ENCODE measurements around the gene KCNQ5.
"Not testable (repeated sequence)": the region's sequence is repeated elsewhere in the genome, so short reads cannot be mapped to it uniquely, and the experiment has no call there.

Gene KCNQ5

GRCh38 chr6:72972579-72972978 is 350.7 kb downstream of the KCNQ5 start:
- in situ Hi-C loops (cut with HindIII; ENCODE audit: low sequenced_read_pairs) = loop anchor here (25.0 kb wide), 1 partner anchor 360 kb away; the partner anchor contains the start of gene KCNQ5
- DNase-seq (ENCODE audit: low read depth) = no peak
- H3K4me3 ChIP-seq (ENCODE audit: low read depth, low read length) = no peak overlapping the region
- TF ChIP-seq CTCF (IDR thresholded peaks at IDR 0.05; ENCODE audit: low read depth, low read length, missing control alignments) = no peak

DNA sequence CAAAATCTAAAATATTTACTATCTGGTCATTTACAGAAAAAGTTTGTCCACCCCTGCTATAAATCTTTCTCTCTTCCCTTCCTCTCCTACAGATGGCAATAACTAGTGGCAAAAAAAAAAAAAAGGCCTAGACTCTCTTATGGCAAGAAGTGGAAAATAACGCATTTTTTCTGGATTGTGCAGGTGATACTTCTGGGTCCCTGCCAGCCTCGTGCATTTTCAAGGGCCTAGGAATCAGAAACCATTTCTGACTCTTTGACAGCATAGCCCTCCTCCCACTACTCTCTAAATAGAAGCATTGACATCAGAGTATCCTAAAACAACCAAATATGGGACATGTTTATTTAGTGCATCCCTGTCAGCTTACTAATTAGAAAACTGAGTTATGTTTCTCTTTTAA is 352.4 kb downstream of the KCNQ5 start:
- H3K4me3 ChIP-seq (ENCODE audit: low read depth, low read length) = no peak overlapping the region
- DNase-seq (ENCODE audit: low read depth) = no peak
- in situ Hi-C loops (cut with HindIII; ENCODE audit: low sequenced_read_pairs) = loop anchor here (25.0 kb wide), 1 partner anchor 362 kb away; the partner anchor contains the start of gene KCNQ5
- no peak for TF ChIP-seq CTCF (IDR thresholded peaks at IDR 0.05; ENCODE audit: low read depth, low read length, missing control alignments)

DNA sequence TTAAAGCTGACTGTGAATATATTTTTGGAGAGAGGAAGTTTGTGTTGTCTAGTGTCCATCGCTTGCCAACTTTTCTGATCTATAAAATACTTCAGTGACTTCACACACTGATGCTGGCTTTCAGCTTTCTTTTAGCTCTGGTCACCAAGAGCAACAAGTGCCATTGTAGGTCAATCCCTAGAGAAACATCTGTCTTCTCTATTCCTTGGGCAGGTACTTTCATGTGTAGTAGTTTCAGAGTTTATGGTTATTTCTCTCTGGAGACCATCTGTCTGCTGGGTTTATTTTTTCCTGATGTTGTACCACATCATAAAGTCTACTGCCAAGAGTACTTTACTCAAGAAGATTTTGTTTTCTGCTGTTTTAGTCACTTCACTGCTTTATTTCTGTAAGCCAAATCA is 353.5 kb downstream of the KCNQ5 start:
- in situ Hi-C loops (cut with HindIII; ENCODE audit: low sequenced_read_pairs) = no loop called here
- no peak overlapping the region for H3K4me3 ChIP-seq (ENCODE audit: low read depth, low read length)
- DNase-seq (ENCODE audit: low read depth) = no peak

DNA sequence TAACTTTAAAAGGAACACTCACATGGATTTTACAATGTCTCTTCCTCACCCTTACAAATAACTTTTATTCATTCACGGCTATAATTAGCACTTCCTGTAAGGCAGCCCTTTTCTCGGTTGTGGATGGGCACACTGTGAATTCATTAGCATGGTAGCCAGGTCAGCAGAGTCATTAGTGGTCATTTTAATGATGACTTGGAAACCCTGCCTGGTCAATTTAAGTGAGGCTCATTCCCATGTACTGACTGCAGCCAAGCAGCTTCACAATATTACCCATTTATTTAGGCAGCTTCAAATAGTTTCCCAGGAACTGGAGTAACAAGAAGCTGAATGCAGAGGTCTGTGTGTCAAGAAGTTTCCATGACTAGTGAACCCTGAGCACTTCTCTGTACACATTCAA is 354.6 kb downstream of the KCNQ5 start:
- DNase-seq (ENCODE audit: low read depth) = no peak
- in situ Hi-C loops (cut with HindIII; ENCODE audit: low sequenced_read_pairs) = no loop called here
- no peak for TF ChIP-seq CTCF (IDR thresholded peaks at IDR 0.05; ENCODE audit: low read depth, low read length, missing control alignments)
- H3K4me3 ChIP-seq (ENCODE audit: low read depth, low read length) = no peak overlapping the region

More for the DNA sequence above, 353.5 kb downstream of the KCNQ5 start:
- no peak for TF ChIP-seq CTCF (IDR thresholded peaks at IDR 0.05; ENCODE audit: low read depth, low read length, missing control alignments)

- TF ChIP-seq CTCF (IDR thresholded peaks at IDR 0.05; ENCODE audit: low read depth, low read length, missing control alignments) = no peak
- H3K4me3 ChIP-seq (ENCODE audit: low read depth, low read length) = no peak overlapping the region
- DNase-seq (ENCODE audit: low read depth) = no peak
- in situ Hi-C loops (cut with HindIII; ENCODE audit: low sequenced_read_pairs) = no loop called here
Observed at GRCh38 chr6:72977114-72977513, 355.2 kb downstream of the KCNQ5 start.

DNA sequence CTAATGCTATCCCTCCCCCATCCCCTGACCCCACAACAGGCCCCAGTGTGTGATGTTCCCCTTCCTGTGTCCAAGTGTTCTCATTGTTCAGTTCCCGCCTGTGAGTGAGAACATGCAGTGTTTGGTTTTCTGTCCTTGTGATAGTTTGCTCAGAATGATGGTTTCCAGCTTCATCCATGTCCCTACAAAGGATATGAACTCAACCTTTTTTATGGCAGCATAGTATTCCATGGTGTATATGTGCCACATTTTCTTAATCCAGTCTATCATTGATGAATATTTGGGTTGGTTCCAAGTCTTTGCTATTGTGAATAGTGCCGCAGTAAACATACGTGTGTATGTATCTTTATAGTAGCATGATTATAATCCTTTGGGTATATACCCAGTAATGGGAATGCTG is 356.9 kb downstream of the KCNQ5 start:
- DNase-seq (ENCODE audit: low read depth); H3K4me3 ChIP-seq (ENCODE audit: low read depth, low read length); in situ Hi-C loops (cut with HindIII; ENCODE audit: low sequenced_read_pairs): not testable (repeated sequence)

GRCh38 chr6:72984189-72984831 is 362.4 kb downstream of the KCNQ5 start:
- DNase-seq (ENCODE audit: low read depth); in situ Hi-C loops (cut with HindIII; ENCODE audit: low sequenced_read_pairs); H3K4me3 ChIP-seq (ENCODE audit: low read depth, low read length): not testable (repeated sequence)

Data from astrocyte of the cerebellum (primary cell).